Right lobe of liver (tissue), 6 donors: Measurements from ENCODE around the gene ORAI1. TPM values are rescaled to one million over a fixed set of nuclear protein-coding genes. Genes with fewer than 3 reads are reported as not detected.
"Not testable (repeated sequence)": the region's sequence is repeated elsewhere in the genome, so short reads cannot be mapped to it uniquely, and the experiment has no call there.

Experiments
- ATAC-seq, 4 donors: fragments of 200-7000 bp; cut with Tn5 transposase; one replicate each; pipeline ENCODE4 v1.9.1; 2020; ENCODE audit warnings: mild to moderate bottlenecking in 4 of 4, moderate library complexity in 4 of 4
- DNase-seq, 3 donors: peaks; one replicate each; pipeline ENCODE4 v3.0.0-alpha.2; 2020
- H3K27ac ChIP-seq, 3 donors: fragments of 200-600 bp; one replicate each; pipeline ENCODE4 v1.8.0; 2022
- H3K27me3 ChIP-seq, 2 donors: fragments of 200-600 bp; one replicate each; pipeline ENCODE4 v1.8.0; 2022
- H3K36me3 ChIP-seq, 4 donors: fragments of 200-600 bp; sonication (generic) in 1 of 4; one replicate each; pipeline versions ENCODE4 v1.5.1 to v1.8.0; 2017 to 2022; ENCODE audit warnings: control low read depth in 1 of 4
- H3K4me1 ChIP-seq, 4 donors: fragments of 200-600 bp; sonication (generic) in 1 of 4; one replicate each; pipeline versions ENCODE4 v1.5.1 to v1.8.0; 2017 to 2022; ENCODE audit warnings: control low read depth in 1 of 4
- H3K4me3 ChIP-seq, 3 donors: fragments of 200-600 bp; one replicate each; pipeline ENCODE4 v1.8.0; 2022
- H3K9me3 ChIP-seq, 4 donors: fragments of 200-600 bp; sonication (generic) in 1 of 4; one replicate each; pipeline versions ENCODE4 v1.5.1 to v1.8.0; 2017 to 2022; ENCODE audit warnings: control low read depth in 1 of 4
- CTCF ChIP-seq, 4 donors: fragments of 200-600 bp in 3 of 4; fragments of 450-650 bp in 1 of 4; IDR thresholded peaks; one replicate each; pipeline versions ENCODE4 v1.5.1 to v1.8.0; 2016 to 2022; ENCODE audit warnings: antibody characterized with exemption in 4 of 4, mild to moderate bottlenecking in 2 of 4
- POLR2A ChIP-seq: fragments of 450-650 bp; IDR thresholded peaks from one replicate; pipeline ENCODE4 v1.6.1; 2017; ENCODE audit warnings: antibody characterized with exemption, mild to moderate bottlenecking
- WGBS: methylation state at CpG from one replicate; pipeline ENCODE4 v1.1.6; 2018; ENCODE audit warnings: low coverage, low lambda C conversion rate; ENCODE audit not compliant: insufficient coverage; ENCODE audit errors: missing lambda C conversion rate; 5-methylcytosine and 5-hydroxymethylcytosine counted together
- intact Hi-C, 2 donors: fragments of 100-400 bp; cut with DNase I; formaldehyde crosslinking; loops; one replicate each; pipeline versions ENCODE4 v1.11.2 to v1.14.1; 2022
- total RNA-seq, 6 experiments: library from RNA; depleted of rRNA in 2 of 6; stranded (reverse); fragments of >200 nt in 2 of 6; fragmentation: NEBNext Ultra II Directional in 3 of 6; extraction: Animal tissue kit (Norgen Biotek cat#: 25700) in 3 of 6; gene quantifications; one replicate each; pipeline versions ENCODE4 v1.1.0 to v1.2.4, GENCODE V29; 2016 to 2023
- donor health status: DM: no; HTN: yes; CAD: no.
- donor health status: DM: no; HTN: no; CAD: no.
- donor health status: DM: no; HTN: no; CAD: no.
- donor health status: DM: no; HTN: yes; CAD: no.
- donor health status: DM: no; HTN: yes; CAD: no.

ORAI1 gene
- total RNA-seq, 6 experiments from 2014 or later, result 6.9 to 14.4 (median 9.0) TPM

GRCh38 chr12:121582583-121583333 is 43.6 kb upstream of the ORAI1 start:
- WGBS, result 66% methylated on average over 12 of the region's 13 CpGs
- no peak for DNase-seq
- Histone ChIP-seq H3K27me3 (no peaks in the 10 kb centered on the region), H3K36me3 (no peaks in the 10 kb centered on the region), H3K4me3 (no peak overlapping the region), H3K9me3 (no peaks in the 10 kb centered on the region), H3K27ac (no peak overlapping the region), H3K4me1 (no peaks in the 10 kb centered on the region)
- intact Hi-C loops, result no loop called here
- no peak for ATAC-seq
- no peak for TF ChIP-seq CTCF (IDR thresholded peaks at IDR 0.05)
- no peak for TF ChIP-seq POLR2A

GRCh38 chr12:121583334-121583661 is 43.0 kb upstream of the ORAI1 start:
- H3K4me1 ChIP-seq, intact Hi-C loops, H3K36me3 ChIP-seq, ATAC-seq, H3K27ac ChIP-seq, DNase-seq, H3K4me3 ChIP-seq, H3K9me3 ChIP-seq, H3K27me3 ChIP-seq: not testable (repeated sequence)
- WGBS, result 100% methylated on average over 1 of the region's 2 CpGs

GRCh38 chr12:121584885-121585284 is 41.4 kb upstream of the ORAI1 start:
- WGBS, result 93% methylated on average over 2 of the region's 6 CpGs
- H3K9me3 ChIP-seq, intact Hi-C loops, DNase-seq, H3K36me3 ChIP-seq, H3K27me3 ChIP-seq, ATAC-seq, H3K4me1 ChIP-seq, H3K27ac ChIP-seq, H3K4me3 ChIP-seq: not testable (repeated sequence)

GRCh38 chr12:121590476-121591143 is 35.7 kb upstream of the ORAI1 start:
- Histone ChIP-seq H3K27ac (peak overlapping the region in 2 of 3 donors; percentile 37 to 58), H3K4me1 (no peaks in the 10 kb centered on the region), H3K9me3 (no peaks in the 10 kb centered on the region), H3K27me3 (no peaks in the 10 kb centered on the region), H3K4me3 (peak overlapping the region in 1 of 3 donors; percentile 42), H3K36me3 (no peaks in the 10 kb centered on the region)
- intact Hi-C loops, result no loop called here
- TF ChIP-seq CTCF (IDR thresholded peaks at IDR 0.05), result no peak
- no peak for TF ChIP-seq POLR2A
- DNase-seq (no peak), ATAC-seq (peak; percentile 35 to 48 (median 45))
- WGBS, result 26% methylated on average over 10 of the region's 10 CpGs

- Histone ChIP-seq H3K27me3 (no peaks in the 10 kb centered on the region), H3K27ac (no peak overlapping the region)
- 50% methylated on average over 1 of the region's 4 CpGs for WGBS
Measured at GRCh38 chr12:121592320-121592719, 34.0 kb upstream of the ORAI1 start.

More at GRCh38 chr12:121592320-121592719, 34.0 kb upstream of the ORAI1 start:
- ATAC-seq (no peak), DNase-seq (no peak)
- H3K4me1 ChIP-seq, result no peaks in the 10 kb centered on the region
- no peaks in the 10 kb centered on the region for H3K9me3 ChIP-seq
- TF ChIP-seq POLR2A (no peak), CTCF (IDR thresholded peaks at IDR 0.05) (no peak)
- H3K4me3 ChIP-seq, result no peak overlapping the region
- no peaks in the 10 kb centered on the region for H3K36me3 ChIP-seq
- intact Hi-C loops, result no loop called here
